ENCODE data around the gene COG5.
"Not testable (repeated sequence)": the region's sequence is repeated elsewhere in the genome, so short reads cannot be mapped to it uniquely, and the experiment has no call there.

COG5 gene

GRCh38 chr7:107579885-107580715 lies 16.4 kb upstream of the COG5 start, which contains the start of gene BCAP29:
BCAP29 (plus strand) TSS chr7:107580246; CDS start chr7:107580773, 527 bp downstream.
- peak; percentile 84 for DNase-seq

DNA sequence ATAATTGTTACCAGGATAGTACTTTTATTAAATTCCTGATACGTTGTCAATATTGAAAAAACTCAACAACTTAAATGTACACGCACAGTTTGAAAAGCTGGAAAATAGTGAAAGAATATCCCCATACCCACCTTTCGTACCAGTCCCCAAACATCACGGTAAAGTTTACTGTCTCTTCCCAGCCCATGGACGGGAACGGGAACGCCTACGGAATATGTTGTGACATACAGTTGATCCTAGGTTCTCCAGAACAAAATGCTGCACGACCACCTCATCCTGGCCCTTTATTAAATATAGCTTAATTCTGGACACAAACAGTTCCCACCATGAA lies 15.8 kb upstream of the COG5 start:
- no peak for DNase-seq

- no peak for DNase-seq
Measured at GRCh38 chr7:107573537-107573936, 9.8 kb upstream of the COG5 start.

- no peak for DNase-seq
Measured at GRCh38 chr7:107570298-107570697, 6.6 kb upstream of the COG5 start.

GRCh38 chr7:107564553-107565298 lies 1.0 kb upstream of the COG5 start:
- no peak for DNase-seq

DNA sequence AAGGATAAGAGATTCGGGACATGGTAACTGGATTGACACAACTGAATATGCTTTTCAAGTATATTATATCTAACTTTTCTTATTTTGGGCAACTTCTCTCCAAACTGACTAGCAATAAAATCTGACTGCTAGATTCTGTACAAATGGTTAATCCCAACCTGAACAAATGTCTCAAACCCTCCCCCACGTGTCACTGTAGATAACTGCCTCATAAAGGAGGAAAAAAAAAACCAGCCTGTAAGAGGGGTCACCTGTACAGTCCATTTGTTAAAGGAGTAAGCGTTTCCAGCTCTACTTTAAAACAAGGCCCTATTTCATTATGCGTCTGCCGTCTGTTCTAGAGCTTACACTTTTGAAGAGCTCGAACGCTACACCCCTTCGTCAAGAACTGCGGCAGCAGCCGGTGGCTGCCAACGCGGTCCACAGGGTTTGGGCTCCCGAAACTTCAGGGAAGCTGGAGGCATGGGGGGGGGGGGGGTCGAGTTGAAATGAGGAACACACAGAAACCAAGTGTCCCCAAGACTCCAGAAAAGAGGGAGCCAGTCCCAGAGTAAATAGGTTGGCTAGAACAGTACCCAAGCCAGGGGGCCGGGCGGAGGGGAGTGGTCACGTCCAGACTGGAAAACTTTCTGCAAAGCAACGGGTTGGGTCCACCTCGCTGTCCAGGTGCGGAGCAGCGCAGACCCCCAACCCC lies 492 bp downstream of the COG5 start:
- DNase-seq, result peak; percentile 79

DNA sequence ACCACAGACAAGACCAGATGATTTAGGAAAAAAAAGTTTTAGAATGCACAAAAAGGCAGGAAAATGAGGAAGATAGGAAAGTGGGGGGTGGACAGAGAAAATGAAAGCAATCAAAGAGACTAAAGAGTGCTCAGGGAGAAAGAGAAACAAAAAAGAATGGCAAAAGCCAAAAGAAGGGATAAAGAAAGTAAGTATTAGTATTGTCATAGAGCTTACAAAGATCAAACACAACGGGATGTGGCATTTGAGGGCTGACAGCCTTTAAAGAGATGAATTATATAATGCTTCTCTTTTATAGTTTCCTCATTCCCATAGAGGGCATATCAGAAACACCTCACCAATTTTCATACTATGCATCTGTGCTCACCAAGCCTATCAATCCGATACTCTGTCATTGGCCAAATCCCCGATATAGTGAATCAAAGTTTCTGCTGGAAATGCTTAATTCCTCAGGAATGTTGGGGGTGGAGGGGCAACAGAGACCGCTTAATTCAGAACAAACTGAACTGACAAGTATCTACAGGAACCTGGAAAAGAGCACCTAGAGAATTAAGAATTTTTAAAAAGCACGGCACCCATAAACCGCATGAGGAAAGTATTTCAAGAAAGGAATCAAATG lies 2.7 kb downstream of the COG5 start:
- no peak for DNase-seq

DNA sequence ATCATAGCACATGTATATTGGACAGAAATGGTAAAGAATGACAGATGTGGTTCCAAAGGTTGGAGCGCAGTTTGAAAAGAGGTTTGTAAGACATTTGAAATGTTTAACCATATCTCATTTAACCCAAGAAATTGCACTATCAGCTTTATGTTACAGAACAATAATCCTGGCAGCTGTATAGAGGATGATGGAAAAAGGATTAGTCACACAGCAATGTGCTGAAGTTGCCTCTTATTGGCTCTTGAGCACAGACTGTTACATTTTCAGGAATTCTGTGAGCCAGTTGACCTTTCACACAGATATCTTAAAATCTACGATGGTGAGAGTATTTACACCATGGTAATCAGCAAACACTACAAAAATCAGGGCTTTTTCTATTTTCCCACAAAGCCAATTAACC lies 3.9 kb downstream of the COG5 start:
- no peak for DNase-seq

- DNase-seq, result no peak
Measured at GRCh38 chr7:107555893-107556292, 7.8 kb downstream of the COG5 start.

GRCh38 chr7:107551936-107552335 lies 11.8 kb downstream of the COG5 start:
- DNase-seq, result no peak

DNA sequence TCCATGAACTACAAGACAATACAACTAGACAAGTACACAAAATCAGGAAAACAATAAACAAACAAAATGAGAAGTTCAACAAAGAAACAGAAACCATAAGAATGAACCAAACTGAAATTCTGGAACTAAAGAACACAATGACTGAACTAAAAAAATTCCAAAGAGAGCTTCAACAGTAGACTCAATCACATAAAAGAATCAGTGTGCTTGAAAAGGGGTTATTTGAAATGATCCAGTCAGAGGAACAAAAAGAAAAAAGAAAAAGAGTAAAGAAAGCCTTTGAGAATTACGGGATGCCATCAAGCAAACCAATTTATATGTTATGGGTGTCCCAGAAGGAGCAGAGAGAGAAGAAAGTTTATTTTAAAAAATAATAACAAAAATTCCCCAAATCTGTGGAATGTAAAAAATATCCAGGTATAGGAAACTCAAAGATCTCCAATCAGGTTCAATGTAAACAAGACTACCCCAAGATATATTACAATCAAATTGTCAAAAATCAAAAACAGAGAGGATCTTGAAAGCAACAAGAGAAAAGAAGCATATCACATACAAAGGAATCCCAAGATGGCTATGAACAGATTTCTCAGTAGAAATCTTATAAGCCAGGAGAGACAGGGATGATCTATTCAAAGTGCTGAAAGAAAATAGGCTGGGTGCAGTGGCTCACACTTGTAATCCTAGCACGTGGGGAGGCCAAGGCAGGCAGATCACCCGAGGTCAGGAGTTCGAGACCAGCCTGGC lies 18.7 kb downstream of the COG5 start:
- DNase-seq, result no peak

DNA sequence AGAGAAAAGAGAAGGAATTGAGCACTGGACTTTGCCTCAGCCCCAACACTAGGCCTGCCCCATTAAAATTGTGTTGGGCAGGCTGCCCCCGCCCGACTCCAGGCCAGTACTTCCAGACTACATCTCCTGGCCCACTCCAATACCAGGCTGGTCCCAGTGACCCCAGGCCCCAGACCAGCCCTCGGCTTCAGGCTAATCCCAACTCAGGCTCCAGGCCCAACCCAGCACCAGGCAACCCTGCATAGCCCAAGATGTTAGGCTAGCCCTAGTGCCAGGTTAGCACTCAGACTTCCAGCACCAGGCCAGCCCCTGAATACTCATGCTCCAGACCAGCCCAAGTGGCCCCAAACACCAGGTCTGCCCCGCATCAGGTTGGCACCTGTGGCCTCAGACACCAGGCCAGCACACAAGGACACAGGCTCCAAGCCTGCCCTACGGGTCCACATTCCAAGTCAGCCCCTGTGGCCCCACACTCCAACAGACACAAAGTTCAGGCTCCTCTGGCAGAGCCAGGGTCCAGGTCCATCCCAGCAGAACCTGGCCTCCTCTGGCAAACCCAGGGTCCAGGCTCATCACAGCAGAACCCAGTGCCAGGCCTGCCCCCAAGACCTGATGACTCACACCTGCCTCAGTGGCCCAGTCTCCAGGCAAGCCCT lies 20.3 kb downstream of the COG5 start:
- no peak for DNase-seq

GRCh38 chr7:107538001-107538400 lies 25.7 kb downstream of the COG5 start:
- DNase-seq, result peak; percentile 85

- not testable (repeated sequence) for DNase-seq
Measured at GRCh38 chr7:107537228-107537627, 26.5 kb downstream of the COG5 start.

DNA sequence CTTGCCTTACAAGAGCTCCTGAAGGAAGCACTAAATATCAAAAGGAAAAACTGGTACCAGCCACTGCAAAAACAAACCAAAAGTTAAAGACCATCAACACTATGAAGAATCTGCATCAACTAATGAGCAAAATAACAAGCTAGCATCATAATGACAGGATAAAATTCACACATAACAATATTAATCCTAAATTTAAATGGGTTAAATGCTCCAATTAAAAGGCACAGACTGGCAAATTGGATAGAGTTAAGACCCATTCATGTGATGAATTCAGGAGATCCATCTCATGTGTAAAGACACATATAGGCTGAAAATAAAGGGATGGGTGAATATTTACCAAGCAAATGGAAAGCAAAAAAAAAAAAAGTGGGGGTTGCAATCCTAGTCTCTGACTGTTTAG lies 29.6 kb downstream of the COG5 start:
- no peak for DNase-seq

DNA sequence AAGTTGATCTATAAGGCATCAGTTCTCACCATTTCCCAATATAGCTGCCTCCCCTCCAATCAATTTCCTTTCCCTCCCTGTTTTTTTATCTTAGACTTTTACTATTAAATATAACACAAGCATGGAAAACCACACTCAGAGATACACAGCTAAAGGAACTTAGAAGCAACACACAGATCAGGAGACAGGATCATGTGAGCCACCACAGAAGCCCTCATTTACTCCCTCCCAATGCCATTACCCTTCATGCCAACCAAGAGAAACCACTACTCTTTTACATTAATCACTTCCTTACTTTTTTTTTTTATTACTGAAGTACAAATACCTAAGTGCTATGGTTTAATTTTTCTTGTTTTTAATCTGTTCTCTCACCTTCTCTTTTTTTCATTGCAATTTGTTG lies 33.0 kb downstream of the COG5 start:
- no peak for DNase-seq

GRCh38 chr7:107528461-107528860 lies 35.3 kb downstream of the COG5 start:
- DNase-seq, result no peak

DNA sequence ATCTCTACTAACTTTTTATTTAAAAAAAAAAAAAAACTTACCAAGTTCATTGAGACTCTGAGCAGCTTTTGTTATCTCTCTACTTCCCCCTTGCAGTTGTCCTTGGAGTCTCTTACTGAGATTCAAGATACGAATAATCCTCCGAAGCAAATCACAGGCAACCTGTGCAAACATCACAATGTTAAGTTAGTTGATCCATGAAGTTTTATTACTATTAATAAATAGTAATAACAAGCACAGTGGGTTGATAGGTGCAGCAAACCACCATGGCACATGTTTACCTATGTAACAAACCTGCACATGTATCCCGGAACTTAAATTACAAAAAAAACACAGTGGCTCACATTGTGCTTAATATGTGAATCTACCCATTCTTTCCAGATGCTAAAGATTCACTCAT lies 36.5 kb downstream of the COG5 start:
- DNase-seq, result no peak

- no peak for DNase-seq
Measured at GRCh38 chr7:107526672-107527071, 37.0 kb downstream of the COG5 start.

GRCh38 chr7:107506674-107507339 lies 56.9 kb downstream of the COG5 start:
- peak; percentile 89 for DNase-seq

DNA sequence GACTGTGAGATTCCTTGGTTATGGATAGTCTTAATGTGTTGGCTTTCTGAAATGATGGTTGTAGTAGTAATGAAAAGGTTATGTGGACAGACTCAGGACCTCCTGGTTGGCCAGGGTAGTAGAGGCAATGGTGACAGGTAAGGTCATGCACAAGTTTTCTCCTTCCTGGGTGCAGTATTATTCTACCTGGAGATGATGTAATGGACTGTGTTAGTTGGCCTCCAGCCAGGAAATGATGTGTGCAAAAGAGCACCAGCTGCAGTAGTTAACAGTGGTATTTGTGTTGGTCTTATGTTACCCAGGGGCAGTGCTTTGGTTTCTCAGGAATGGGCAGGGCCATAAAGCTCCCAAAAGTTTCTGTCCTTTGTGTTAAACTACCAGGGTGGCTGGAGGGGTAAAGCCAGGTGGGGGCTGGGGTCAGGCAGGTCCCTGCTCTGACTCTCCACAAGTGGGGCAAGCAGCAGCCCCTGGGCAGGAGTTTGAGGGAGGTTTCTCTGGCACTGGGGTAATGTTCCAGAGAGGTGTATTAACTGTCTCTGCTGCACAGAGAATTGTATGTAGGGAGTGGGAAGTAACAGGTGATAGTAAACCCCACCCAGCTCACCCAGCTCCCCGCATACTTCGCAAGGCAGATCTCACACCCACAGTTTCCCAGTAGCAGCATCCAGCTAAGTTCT lies 57.6 kb downstream of the COG5 start:
- DNase-seq, result peak; percentile 96

Data from NCI-H69 (cell line).